T-cell (primary cell): ENCODE data around the gene TMEM190. TPM values are rescaled to one million over a fixed set of nuclear protein-coding genes. Genes with fewer than 3 reads are reported as not detected.
"Not testable (repeated sequence)": the region's sequence is repeated elsewhere in the genome, so short reads cannot be mapped to it uniquely, and the experiment has no call there.

Experiments
- ATAC-seq, 4 experiments: fragments of 200-7000 bp in 3 of 4; fragments of 150-1000 bp in 1 of 4; cut with Tn5 transposase; replicated peaks in 1 of 4; 1 replicate in 3 of 4; 2 replicates in 1 of 4; pipeline ENCODE4 v1.10.0; 2021; ENCODE audit warnings: moderate library complexity in 3 of 4, mild to moderate bottlenecking in 2 of 4, moderate number of reproducible peaks in 1 of 4
- CTCF ChIA-PET, 2 donors: fragments of 300-600 bp; sonication (Branson Sonifier 250); formaldehyde crosslinking; loops; one replicate each; lab custom pipeline; 2022; ENCODE audit warnings: antibody characterized with exemption in 2 of 2; lab: Charles Lee
- POLR2A ChIA-PET, 2 donors: fragments of 300-600 bp; sonication (Branson Sonifier 250); formaldehyde crosslinking; loops; one replicate each; lab custom pipeline; 2022; ENCODE audit warnings: antibody characterized with exemption in 2 of 2; lab: Charles Lee
- DNase-seq, 35 experiments: peaks; one replicate each; pipeline versions ENCODE4 v3.0.0 to v3.0.0-alpha.2; 2013 to 2023
- H3K27ac ChIP-seq: one replicate; pipeline ENCODE4 v1.5.1; 2013; ENCODE audit warnings: low read length
- H3K27me3 ChIP-seq, 2 experiments: replicated peaks in 1 of 2; 1 replicate in 1 of 2; 2 replicates in 1 of 2; pipeline versions ENCODE4 v1.6.1 to v1.7.0; 2013; ENCODE audit warnings: low read length in 1 of 2, mixed read lengths in 1 of 2; ENCODE audit not compliant: control insufficient read depth in 2 of 2, insufficient read depth in 2 of 2; ENCODE audit errors: extremely low read depth in 1 of 2
- H3K36me3 ChIP-seq, 2 donors: 1 replicate in 1 of 2; 2 replicates in 1 of 2; pipeline versions ENCODE4 v1.6.1 to v1.7.0; 2013; ENCODE audit warnings: low read length in 1 of 2; ENCODE audit not compliant: control insufficient read depth in 2 of 2, insufficient read depth in 1 of 2; ENCODE audit errors: extremely low read depth in 1 of 2
- H3K4me1 ChIP-seq, 2 experiments: 1 replicate in 1 of 2; 2 replicates in 1 of 2; pipeline versions ENCODE4 v1.6.1 to v1.7.0; 2013; ENCODE audit warnings: low read length in 2 of 2, mixed read lengths in 1 of 2; ENCODE audit not compliant: insufficient read depth in 2 of 2, control insufficient read depth in 1 of 2; ENCODE audit errors: extremely low read depth in 1 of 2
- H3K4me3 ChIP-seq, 2 donors: 1 replicate in 1 of 2; 2 replicates in 1 of 2; pipeline versions ENCODE4 v1.5.1 to v1.7.0; 2013; ENCODE audit warnings: mild to moderate bottlenecking in 2 of 2, low read length in 1 of 2, moderate library complexity in 1 of 2; ENCODE audit not compliant: control insufficient read depth in 1 of 2; ENCODE audit errors: extremely low read depth in 1 of 2
- H3K9me3 ChIP-seq: 2 replicates; pipeline ENCODE4 v1.7.0; 2013
- H3K27ac Mint-ChIP-seq, 2 donors: one replicate each; pipeline ENCODE4 v1.8.0; 2020 to 2021; ENCODE audit warnings: mild to moderate bottlenecking in 2 of 2, mixed read lengths in 2 of 2
- H3K27me3 Mint-ChIP-seq, 2 donors: one replicate each; pipeline ENCODE4 v1.8.0; 2021 to 2022; ENCODE audit warnings: mixed read lengths in 2 of 2
- H3K36me3 Mint-ChIP-seq: one replicate; pipeline ENCODE4 v1.8.0; 2021; ENCODE audit warnings: mixed read lengths
- H3K4me1 Mint-ChIP-seq, 3 donors: one replicate each; pipeline ENCODE4 v1.8.0; 2020 to 2022; ENCODE audit warnings: mixed read lengths in 3 of 3, mild to moderate bottlenecking in 1 of 3
- H3K4me3 Mint-ChIP-seq, 3 donors: one replicate each; pipeline ENCODE4 v1.8.0; 2020 to 2022; ENCODE audit warnings: mild to moderate bottlenecking in 3 of 3, mixed read lengths in 3 of 3, moderate library complexity in 3 of 3
- H3K9me3 Mint-ChIP-seq, 3 donors: one replicate each; pipeline ENCODE4 v1.8.0; 2020 to 2022; ENCODE audit warnings: mixed read lengths in 3 of 3
- WGBS: methylation state at CpG from one replicate; pipeline ENCODE4 v1.1.5; 2013; ENCODE audit warnings: missing lambda C conversion rate; ENCODE audit not compliant: insufficient coverage; 5-methylcytosine and 5-hydroxymethylcytosine counted together
- total RNA-seq, 35 experiments: library from RNA in 6 of 35; stranded (reverse) in 6 of 35; fragments of 120-200 nt in 1 of 35; gene quantifications; one replicate each; pipeline versions ENCODE4 v1.2.1 to v1.2.4 and lab custom pipeline; 2013 to 2026

Gene TMEM190
- total RNA-seq (not detected), total RNA-seq (lab: John Stamatoyannopoulos, UW) (0 to 0.07 (median 0) reads per million in 29 experiments)
- total RNA-seq (2013), result not detected

DNA sequence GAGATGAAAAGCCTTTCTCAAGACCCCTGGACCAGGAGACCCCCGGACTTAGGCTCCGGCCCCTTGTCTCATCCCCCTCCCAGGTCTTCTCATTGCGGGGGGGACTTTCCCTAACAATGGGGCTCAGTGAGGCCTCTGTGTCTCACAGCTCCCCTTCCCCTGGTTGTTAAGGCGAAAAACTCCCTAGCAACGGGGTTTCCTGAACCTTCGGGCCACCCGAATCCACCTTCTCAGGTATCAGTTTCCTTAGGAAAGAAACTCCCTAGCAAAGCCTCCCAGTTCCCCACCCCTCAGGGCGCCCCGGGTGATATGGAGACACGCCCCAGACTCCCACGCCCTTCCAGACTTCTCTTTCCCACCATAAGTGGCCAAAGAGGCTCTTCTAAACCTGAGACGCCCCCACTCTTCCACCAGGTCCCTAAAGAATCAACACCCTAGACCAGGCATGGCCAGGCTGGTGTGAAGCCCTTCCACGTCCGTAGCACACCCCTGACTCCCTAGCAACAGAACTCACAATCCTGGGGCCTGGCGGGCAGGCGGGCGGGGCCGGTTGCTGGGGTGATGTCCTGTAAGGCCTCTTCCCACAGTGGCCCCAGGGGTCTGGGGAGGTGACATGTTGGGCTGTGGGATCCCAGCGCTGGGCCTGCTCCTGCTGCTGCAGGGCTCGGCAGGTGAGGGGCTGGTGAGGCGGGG, at the start of gene TMEM190:
TSS of gene TMEM190 (plus strand) at position 586 of the 693 bp plus-strand sequence. CDS start at position 614, 28 bp downstream.
- WGBS, result 55% methylated on average over 12 of the region's 21 CpGs
- H3K27me3 Mint-ChIP-seq, result peaks cover 14 to 30% of the 10 kb centered on the region in 2 donors
- CTCF ChIA-PET, result no interaction called here
- Histone ChIP-seq H3K27me3 (peaks cover 4 to 56% of the 10 kb centered on the region in 2 experiments), H3K36me3 (peaks cover 0 to 4% of the 10 kb centered on the region in 2 donors), H3K9me3 (no peaks in the 10 kb centered on the region), H3K4me1 (no peaks in the 10 kb centered on the region), H3K4me3 (no peak within 1 kb of the TSS), H3K27ac (no peak within 1 kb of the TSS)
- DNase-seq (no peak), ATAC-seq (no peak)
- H3K36me3 Mint-ChIP-seq, result peaks cover under 1% of the 10 kb centered on the region
- H3K27ac Mint-ChIP-seq, result no peak within 1 kb of the TSS
- H3K4me1 Mint-ChIP-seq, result peaks cover under 1 to 6% (median 5%) of the 10 kb centered on the region in 3 donors
- H3K9me3 Mint-ChIP-seq, result no peaks in the 10 kb centered on the region
- POLR2A ChIA-PET, result no interaction called here
- no peak within 1 kb of the TSS for H3K4me3 Mint-ChIP-seq

DNA sequence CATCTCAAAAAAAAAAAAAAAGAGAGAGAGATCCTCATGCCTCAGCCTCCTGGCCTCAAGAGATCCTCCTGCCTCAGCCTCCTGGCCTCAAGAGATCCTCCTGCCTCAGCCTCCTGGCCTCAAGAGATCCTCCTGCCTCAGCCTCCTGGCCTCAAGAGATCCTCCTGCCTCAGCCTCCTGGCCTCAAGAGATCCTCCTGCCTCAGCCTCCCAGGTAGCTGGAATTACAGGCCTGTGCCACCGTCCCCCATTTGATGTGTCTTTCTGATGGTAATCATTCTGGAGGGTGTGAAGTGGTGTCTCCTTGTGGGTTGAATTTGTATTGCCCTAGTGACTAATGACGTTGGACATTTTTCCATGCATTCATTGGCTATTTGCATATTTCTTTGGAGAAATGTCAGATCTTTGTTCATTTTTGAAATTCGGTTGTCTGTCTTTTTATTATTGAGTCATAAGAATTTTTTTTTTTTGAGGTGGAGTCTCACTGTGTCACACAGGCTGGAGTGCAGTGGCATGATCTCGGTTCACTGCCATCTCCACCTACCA, 47.8 kb upstream of the TMEM190 start:
- DNase-seq, result peak in 1 of 35 experiments; percentile 29
- H3K27me3 ChIP-seq, result peaks cover 0 to 31% of the 10 kb centered on the region in 2 experiments
- H3K9me3 ChIP-seq, H3K36me3 ChIP-seq, H3K36me3 Mint-ChIP-seq, H3K9me3 Mint-ChIP-seq, H3K27ac ChIP-seq, H3K4me1 Mint-ChIP-seq, ATAC-seq, POLR2A ChIA-PET, H3K4me1 ChIP-seq, H3K4me3 Mint-ChIP-seq, CTCF ChIA-PET, H3K4me3 ChIP-seq, H3K27ac Mint-ChIP-seq: not testable (repeated sequence)
- H3K27me3 Mint-ChIP-seq, result peaks cover 0 to 18% of the 10 kb centered on the region in 2 donors
- WGBS, result no CpG with 5 or more reads among the region's 4 CpGs

DNA sequence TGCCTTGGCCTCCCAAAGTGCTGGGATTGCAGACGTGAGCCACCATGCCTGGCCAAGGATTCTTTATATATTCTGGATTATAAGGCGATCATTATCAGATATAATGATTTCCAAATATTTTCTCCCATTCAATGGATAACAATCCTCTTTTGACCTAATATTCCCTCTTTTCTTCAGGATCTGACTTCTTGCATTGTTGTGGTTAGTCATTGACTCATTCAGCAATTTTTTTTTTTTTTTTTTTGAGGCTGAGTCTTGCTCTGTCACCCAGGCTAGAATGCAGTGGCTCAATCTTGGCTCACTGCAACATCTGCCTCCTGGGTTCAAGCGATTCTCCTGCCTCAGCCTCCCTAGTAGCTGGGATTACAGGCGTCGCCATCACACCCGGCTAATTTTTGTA, 46.8 kb upstream of the TMEM190 start:
- H3K4me3 Mint-ChIP-seq, POLR2A ChIA-PET, CTCF ChIA-PET, H3K4me1 Mint-ChIP-seq, ATAC-seq, H3K9me3 ChIP-seq, H3K27ac ChIP-seq, DNase-seq, H3K4me1 ChIP-seq, H3K4me3 ChIP-seq, H3K9me3 Mint-ChIP-seq, H3K36me3 Mint-ChIP-seq, H3K27ac Mint-ChIP-seq, H3K36me3 ChIP-seq: not testable (repeated sequence)
- H3K27me3 Mint-ChIP-seq, result peaks cover 0 to 23% of the 10 kb centered on the region in 2 donors
- WGBS, result 96% methylated on average over 4 of the region's 6 CpGs
- H3K27me3 ChIP-seq, result peaks cover 0 to 31% of the 10 kb centered on the region in 2 experiments

DNA sequence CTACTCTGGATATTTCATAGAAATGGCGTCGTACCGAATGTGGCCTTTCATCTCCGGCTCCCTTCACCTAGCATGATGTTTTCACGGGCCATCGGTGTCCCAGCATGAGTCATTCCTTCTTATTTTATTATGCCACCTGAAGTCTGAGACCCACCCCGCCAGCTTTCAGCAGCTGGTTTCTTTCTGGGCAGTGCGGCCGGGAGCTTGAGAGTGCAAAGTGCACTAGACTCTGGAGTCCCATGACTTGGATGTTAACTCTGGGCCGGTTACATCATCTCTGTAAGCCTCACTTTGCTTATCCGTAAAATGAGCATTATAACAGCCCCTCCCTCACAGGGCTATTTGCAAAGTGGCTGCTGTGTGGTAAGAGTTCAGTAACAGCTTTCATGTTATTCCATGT, 42.8 kb upstream of the TMEM190 start:
- Mint-ChIP-seq H3K4me3 (no peak overlapping the region), H3K27me3 (peaks cover 3 to 23% of the 10 kb centered on the region in 2 donors), H3K4me1 (peaks cover 5 to 9% (median 8%) of the 10 kb centered on the region in 3 donors), H3K9me3 (no peaks in the 10 kb centered on the region), H3K36me3 (no peaks in the 10 kb centered on the region), H3K27ac (no peak overlapping the region)
- no peaks in the 10 kb centered on the region for H3K36me3 ChIP-seq
- no peak for DNase-seq
- no peak overlapping the region for H3K4me3 ChIP-seq
- WGBS, result 92% methylated on average over 9 of the region's 11 CpGs
- ChIA-PET POLR2A (no interaction called here), CTCF (no interaction called here)
- no peak for ATAC-seq
- H3K27ac ChIP-seq, result no peak overlapping the region
- no peaks in the 10 kb centered on the region for H3K9me3 ChIP-seq
- peaks cover 0 to 36% of the 10 kb centered on the region in 2 experiments for H3K27me3 ChIP-seq
- peaks cover 4 to 9% of the 10 kb centered on the region in 2 experiments for H3K4me1 ChIP-seq

DNA sequence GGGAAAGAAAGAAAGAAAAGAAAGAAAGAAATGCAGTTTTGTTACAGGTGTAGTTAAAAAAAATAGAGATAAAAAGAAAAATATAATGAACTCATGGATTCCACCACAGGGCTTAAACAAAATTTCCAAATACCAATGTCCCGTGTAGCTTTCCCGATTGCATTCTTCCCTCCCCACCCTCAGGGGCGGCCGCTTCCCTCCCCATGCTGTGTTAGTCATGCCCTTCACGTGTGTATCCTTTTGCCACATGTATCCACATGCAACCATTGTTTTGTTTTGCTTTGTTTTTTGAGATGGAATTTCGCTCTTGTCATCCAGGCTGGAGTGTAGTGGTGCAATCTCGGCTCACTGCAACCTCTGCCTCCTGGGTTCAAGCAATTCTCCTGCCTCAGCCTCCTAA, 40.5 kb upstream of the TMEM190 start:
- Mint-ChIP-seq H3K4me1 (peaks cover 16 to 20% (median 19%) of the 10 kb centered on the region in 3 donors), H3K27ac (no peak overlapping the region), H3K27me3 (peaks cover 3 to 21% of the 10 kb centered on the region in 2 donors), H3K4me3 (no peak overlapping the region), H3K36me3 (no peaks in the 10 kb centered on the region), H3K9me3 (no peaks in the 10 kb centered on the region)
- no peaks in the 10 kb centered on the region for H3K9me3 ChIP-seq
- peaks cover 0 to 45% of the 10 kb centered on the region in 2 experiments for H3K27me3 ChIP-seq
- ATAC-seq (no peak), DNase-seq (no peak)
- POLR2A ChIA-PET, result no interaction called here
- no CpG with 5 or more reads among the region's 7 CpGs for WGBS
- H3K36me3 ChIP-seq, result no peaks in the 10 kb centered on the region
- H3K4me3 ChIP-seq, result no peak overlapping the region
- H3K27ac ChIP-seq, result no peak overlapping the region
- H3K4me1 ChIP-seq, result peaks cover 4 to 23% of the 10 kb centered on the region in 2 experiments
- CTCF ChIA-PET, result no interaction called here

DNA sequence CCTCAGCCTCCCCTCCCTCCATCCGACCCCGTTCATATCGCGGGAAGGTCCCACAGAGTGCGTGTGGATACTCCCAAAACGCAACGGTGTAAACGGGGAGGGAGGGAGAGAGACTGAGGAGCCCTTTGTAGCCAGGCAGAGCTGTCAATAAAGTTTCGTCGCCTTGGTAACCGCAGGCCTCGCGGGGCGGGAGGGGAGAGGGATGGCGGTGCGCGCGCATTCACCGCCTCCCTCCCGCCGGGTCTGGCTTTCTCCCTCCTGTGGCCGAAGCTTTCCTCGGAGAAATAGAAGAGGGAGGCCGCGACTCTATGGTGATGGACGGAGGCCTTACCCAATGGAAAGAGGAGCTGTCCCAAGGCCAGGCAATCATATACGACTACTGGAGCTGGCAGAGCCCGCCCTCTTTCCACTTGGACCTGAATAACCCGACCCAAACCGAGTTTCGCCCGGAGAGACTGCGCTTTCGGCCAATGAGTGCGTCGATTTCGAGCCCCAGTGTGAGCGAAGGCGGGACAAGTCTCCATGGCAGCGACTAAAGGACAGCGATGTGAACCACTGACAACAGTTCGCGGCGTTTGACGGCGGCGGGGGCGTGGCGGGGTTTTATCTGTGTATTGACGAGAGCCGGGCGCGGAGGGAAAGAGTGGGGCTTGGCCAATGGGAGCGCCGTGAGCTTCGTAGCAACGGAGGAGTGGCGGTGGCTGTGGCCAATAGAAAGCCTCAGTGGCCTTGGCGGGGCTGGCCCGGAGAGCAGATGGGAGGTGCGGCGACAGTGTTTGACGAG, 37.3 kb upstream of the TMEM190 start, which contains the start of gene KMT5C:
TSS of gene KMT5C (plus strand) at position 772 of the 784 bp plus-strand sequence. CDS start 2,061 bp downstream, outside the sequence.
- peaks cover 6 to 31% of the 10 kb centered on the region in 2 experiments for H3K4me1 ChIP-seq
- under 1% methylated on average over 49 of the region's 63 CpGs for WGBS

More for the DNA sequence above, 37.3 kb upstream of the TMEM190 start, which contains the start of gene KMT5C:
- no peaks in the 10 kb centered on the region for H3K9me3 ChIP-seq
- peaks cover 0 to 20% of the 10 kb centered on the region in 2 experiments for H3K27me3 ChIP-seq
- Mint-ChIP-seq H3K27ac (peak within 1 kb of the TSS; percentile 88), H3K27me3 (peaks cover 3 to 10% of the 10 kb centered on the region in 2 donors), H3K36me3 (peaks cover 6% of the 10 kb centered on the region), H3K4me1 (peaks cover 19 to 25% (median 21%) of the 10 kb centered on the region in 3 donors), H3K9me3 (no peaks in the 10 kb centered on the region), H3K4me3 (peak within 1 kb of the TSS; percentile 78 to 92 (median 92))
- peak; percentile 100 for DNase-seq
- ChIA-PET POLR2A (interaction anchor here (0.6 to 1.8 kb wide), 23 partner anchors 9 to 890 kb away, joined by 3 to 11 read pairs (median 4); partner anchors contain the start of genes UBE2S (in 2 of the 2), HSPBP1 (in 1 of the 2), ISOC2 (in 1 of the 2) and LENG8 (in 1 of the 2)), CTCF (interaction anchor here in 1 of 2 donors (0.7 to 1.7 kb wide), 11 partner anchors 37 to 292 kb away, joined by 3 to 15 read pairs (median 4); partner anchors contain the start of genes FIZ1, ISOC2, PPP6R1 and TMEM238)
- peak within 1 kb of the TSS; percentile 64 to 72 for H3K4me3 ChIP-seq
- ATAC-seq, result peak; percentile 78 to 84 (median 82)
- peak within 1 kb of the TSS; percentile 99 for H3K27ac ChIP-seq
- H3K36me3 ChIP-seq, result peaks cover 3 to 13% of the 10 kb centered on the region in 2 donors
